NCI-H146 treated with DMSO at 0.1 percent for 48 hours (cell line): ENCODE data around the gene TARBP2.
"Not testable (repeated sequence)": the region's sequence is repeated elsewhere in the genome, so short reads cannot be mapped to it uniquely, and the experiment has no call there.

Source experiments
- DNase-seq: peaks from one replicate; lab custom pipeline; 2025; ENCODE audit not compliant: unreplicated experiment; lab: John Stamatoyannopoulos, UW

The TARBP2 gene

DNA sequence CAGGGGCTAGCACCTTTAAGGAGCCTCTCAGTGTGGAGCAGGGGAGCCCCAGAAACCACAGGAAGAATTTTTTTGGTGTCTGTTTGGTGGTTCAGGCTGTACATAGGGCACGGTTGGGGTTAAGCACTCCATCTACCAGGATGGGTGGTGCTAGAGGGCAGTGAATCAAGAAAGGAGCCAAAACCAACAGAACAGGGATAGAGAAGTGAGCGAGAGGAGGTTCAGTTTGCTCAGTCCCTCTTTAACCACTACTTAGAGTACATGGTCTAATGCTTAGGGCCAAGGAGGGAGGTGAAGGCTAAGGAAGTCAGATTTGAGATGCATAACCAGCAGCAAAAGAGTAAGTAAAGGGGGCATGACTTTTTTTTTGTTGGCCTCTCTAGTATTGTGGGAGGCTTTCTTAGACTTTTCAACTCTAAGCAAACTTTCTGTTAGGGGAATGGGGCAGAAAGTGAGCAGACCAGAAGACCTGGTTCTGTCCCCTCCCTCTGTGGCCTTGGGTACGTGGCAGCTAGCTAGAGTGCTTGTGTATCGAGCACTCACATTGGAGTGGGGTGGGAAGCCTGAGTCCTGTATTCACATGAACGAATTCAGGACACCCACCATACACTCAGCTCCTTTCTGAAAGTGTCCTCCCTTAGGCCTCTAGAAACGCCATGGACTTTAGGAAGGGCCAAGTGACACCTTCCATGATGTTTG lies 12.8 kb downstream of the TARBP2 start:
- DNase-seq = no peak

DNA sequence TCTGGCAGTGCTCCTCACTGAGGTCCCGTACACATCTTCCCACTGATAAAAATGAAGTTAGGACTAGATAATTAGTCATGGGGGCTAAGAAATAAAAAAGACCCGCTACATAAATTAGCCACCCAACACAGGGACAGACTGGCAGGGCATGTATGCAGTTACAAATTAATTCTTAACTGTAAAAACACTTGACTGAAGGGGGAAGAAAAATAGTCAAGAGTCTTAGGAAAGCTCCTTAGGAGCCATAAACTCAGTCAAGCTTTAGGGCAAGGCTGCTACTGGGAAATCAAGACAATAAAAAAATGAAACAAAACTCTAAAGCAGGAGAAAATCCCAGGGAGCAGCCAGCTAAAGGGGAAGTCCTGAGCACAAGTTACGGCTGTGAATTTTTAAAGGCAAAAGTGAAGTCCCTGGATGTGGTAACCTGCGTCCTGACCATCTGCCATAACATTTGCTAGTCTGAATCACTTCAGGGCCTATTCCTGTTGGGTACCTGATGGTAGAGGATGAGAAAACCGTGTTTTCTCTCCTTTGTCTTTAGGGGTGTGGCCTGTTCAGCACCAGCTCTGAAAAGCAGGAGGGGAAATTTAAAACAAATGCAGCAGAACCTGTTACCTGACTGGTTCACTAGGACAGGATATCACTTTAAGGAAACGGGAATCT lies 13.7 kb downstream of the TARBP2 start:
- DNase-seq = no peak

DNA sequence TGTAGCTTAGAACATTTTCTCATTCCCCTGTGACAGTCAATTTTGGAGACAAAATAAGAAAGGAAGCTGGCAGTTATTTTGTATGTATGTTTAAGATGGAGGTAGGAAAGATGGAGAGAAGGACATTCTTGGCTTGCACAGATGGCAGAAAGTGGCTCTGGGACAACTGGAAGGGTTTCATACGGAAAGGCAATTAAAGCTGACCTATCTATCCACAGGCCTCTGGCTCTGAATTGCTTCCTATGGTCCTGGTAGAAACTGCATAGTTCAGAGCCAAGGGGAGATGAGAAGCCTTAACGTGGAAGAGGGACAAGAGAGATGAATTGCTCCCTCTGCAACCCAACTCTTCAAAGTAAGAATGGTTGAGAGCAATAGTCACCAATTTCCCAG lies 14.2 kb downstream of the TARBP2 start:
- no peak for DNase-seq

DNA sequence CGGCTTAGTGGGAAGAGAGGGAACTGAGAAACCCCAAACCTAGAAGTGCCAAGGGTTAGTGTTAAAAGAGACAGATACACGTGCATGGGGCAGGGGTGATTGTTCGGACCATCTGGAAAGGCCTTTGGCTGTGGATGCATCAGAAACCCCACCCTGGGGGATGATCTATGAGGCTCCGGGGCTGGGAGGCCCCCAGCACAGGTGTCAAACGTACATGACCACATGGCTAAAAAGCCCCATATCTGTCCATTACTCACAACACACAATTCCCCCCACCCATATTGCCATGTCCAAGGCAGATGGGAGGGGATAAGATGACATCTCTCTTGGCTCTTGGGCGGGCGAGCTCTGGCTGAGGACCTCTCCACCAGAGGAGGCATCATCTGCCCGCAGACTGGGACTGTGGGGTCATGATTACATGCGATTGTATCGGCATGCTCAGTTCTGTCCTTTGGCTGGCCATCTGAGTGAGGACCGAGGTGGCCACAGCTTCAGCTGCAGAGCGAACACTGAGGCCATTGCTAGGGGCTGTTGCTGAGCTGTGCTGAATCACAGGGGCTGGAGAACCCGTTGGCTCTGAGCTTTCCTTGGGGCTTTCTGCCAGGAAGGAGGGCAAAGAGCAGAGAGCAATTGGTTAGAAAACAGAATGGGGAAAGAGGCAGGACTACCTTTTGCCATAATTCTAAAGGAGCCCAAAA lies 15.8 kb downstream of the TARBP2 start:
- no peak for DNase-seq

DNA sequence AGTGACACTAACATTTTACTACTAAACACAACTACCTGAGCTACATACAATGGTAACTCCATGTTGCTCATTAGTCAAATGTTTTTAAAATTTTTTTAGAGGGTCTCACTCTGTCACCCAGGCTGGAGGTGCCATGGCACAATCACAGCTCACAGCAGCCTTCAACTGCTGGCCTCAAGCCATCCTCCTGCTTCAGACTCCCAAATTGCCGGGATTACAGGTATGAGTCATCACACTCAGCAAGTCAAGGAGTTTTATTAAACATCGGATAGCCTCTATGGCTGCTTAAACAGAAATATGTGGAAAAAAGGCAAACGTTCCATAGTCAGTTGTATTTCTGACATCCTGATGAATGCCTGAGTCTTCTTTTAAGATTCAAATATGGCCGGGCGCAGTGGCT lies 17.3 kb downstream of the TARBP2 start:
- no peak for DNase-seq

DNA sequence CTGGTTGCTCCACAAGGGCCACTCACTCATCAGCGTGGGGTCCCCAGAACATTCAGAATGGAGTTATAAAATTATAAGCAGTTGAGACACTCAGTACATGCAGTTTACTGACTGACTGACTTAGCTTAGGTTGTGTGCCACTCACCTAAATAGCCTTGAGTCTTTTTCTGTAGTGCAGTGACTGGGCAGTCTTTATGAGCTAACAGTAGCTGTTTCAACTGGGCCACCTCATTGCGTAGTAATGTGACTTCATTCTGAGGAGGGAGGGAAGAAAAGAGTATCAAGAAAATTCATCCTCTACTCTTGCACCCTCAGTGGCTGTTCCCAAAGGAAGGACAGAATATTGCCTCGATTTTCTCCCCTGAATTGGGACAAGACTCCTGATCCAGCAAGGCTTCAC lies 22.0 kb downstream of the TARBP2 start:
- no peak for DNase-seq

DNA sequence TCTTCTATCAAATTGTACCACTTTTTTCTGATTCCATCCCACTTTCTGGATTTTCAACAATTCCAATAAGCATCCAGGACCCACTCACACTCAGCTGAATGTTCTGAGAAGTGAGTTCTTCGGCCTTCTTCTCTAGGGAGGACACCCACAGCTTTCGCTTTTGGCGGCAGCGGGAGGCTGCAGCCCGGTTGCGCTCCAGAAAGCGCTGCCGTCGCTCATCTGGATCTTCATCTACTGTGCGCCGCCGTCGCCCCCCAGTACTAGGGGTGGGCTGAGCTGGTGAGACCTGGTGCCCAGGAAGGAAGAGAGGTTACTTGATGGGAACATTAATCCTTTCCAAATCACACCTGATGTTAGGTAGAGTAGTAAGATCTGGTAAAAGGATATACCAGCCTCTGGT lies 23.4 kb downstream of the TARBP2 start:
- DNase-seq = no peak

DNA sequence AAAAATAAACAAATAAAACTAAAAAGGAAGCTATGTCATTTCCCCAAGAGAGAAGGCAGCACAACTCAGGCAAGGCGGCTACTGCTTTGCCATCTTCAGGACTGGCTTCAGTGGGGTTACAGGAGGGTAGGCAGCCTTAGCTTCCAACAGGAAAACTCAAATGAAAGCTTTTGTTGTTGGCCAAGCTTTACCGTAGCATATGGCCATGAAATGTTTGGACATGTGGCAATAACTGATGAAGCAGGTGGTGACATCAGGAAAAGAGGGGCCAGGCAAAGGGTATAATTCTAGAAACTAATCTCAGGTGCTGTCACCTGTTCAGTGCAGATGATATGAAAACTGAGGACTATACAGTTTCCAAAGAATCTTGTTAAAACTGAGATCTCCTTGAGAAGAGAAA lies 29.0 kb downstream of the TARBP2 start:
- DNase-seq = no peak

DNA sequence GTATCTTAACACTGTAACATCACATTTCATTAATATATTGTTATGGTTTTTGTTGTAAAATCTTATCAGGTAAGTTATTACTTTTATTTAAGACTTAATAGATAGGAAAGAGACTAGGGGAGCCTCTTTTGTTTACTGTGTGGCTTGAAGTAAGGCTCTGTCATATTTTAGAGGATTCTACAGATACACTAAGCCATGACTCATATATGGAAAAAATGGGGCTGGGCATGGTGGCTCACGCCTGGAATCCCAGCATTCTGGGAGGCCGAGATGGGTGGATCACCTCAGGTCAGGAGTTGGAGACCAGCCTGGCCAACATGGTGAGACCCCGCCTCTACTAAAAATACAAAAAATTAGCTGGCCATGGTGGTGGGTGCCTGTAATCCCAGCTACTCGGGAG lies 29.8 kb downstream of the TARBP2 start:
- DNase-seq = no peak

DNA sequence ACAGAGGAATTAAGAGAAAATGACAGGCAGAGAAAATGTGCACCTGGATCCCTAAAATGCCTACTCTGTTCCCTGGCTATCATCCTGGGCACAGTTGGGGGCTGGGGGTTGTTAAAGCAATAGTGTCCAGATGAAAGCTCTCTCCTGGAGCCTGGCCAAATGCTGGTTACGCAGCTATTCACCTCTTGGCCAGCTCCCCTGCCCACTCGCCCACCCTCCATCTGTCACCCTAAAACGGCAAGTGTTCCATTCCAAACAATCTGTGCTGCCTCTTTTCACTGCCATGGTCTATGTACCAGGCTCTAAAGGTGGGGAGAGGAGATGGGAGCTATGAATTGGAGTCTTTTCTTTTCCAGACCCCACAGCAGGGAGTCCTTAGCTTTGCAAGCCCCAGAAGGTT lies 30.9 kb downstream of the TARBP2 start:
- no peak for DNase-seq

DNA sequence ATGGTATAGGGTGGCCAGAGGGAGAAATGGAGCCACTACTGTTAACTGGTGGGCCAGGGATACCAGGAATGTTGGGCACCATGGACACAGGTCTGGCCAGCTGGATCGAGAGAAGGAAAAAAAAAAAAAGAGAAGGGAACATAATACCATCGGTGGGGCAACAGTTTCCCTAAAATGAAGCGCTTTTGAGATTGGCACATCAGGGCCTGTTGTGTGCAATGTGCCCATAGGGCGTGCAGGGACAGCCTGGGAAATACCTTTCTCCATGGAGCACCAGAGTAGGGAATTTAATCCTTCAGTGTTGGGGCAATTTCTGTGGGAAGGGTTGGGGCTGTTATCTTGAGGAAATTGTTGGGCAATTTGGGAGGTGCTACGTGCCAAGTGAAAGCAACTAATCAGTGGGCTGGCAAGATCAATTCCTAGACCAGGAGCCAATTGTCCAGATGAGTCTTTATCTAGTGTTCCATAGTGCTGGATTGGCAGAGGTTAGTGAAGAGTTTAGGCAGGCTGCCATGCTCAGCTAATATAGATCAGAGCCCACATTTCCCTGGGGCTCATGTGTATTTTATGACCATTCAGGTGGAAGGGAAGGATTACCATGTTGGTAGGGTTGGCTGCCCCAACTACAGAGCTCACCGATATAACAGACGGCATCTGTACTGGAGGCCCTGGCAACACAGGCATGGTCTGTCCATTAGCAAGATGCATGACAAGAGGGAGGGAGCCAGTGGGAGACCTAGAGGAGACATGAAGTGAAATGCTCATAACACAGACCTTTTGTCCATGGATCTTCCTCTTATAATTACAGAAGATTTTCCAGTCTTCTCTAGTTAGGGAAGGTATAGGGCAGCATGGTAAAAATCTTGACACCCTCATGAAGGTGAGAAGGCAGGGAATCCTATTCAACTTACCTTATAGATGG lies 31.7 kb downstream of the TARBP2 start:
- no peak for DNase-seq

DNA sequence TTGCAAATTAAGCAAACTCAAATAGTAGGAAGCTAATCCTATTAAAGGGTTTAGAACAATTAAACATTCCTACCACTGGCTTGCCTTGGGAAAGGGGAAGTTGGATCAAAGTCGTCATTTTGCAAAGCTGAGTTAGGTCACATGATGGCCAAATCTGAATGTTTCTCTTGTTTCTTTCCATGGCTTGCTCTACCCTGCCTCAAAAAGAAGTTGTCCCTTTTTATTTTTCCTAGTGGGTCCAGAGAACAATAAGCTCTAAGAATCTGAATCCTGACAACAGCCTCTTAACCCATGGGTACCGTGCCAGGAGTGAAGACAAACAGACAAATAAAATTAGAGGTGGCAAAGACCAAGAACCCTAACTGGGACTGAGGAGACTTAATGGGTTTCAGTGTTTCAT lies 32.4 kb downstream of the TARBP2 start:
- no peak for DNase-seq

DNA sequence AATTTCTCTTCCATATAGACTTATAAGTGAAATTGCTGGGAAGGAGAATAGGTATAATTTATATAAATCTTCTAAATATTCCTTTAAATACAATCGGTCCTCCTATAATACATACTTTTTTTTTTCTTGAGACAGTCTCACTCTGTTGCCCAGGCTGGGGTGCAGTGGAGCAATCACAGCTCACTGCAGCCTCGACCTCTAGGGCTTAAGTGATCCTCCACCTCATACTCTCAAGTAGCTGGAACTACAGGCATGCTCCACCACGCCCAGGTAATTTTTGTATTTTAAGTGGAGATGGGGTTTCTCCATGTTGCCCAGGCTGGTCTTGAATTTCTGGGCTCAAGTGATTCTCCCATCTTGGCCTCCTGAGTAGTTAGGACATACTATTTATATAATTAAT lies 35.9 kb downstream of the TARBP2 start:
- DNase-seq = no peak

DNA sequence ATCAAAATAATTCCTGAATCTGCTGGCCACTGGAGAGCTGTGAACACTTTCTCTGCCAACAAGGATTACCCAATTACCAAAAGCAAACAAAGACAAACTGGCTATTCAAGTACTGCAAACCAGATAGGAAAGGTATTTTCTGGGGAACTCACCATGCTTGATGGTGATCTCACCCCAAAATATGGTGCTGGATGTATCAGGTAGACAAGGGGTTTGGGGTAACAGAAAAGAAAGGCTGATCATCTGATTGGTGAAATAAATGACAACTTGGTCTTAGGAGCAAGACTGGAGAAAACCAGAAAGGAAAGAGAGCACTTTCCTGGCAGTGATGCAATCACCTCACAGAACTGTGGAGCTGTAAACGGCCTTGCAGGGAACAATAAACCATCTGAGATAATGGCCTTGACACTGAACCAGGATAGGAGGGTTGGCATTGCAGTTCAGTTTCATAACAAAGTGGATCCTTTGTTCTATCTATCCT lies 37.2 kb downstream of the TARBP2 start:
- DNase-seq = peak; percentile 34

DNA sequence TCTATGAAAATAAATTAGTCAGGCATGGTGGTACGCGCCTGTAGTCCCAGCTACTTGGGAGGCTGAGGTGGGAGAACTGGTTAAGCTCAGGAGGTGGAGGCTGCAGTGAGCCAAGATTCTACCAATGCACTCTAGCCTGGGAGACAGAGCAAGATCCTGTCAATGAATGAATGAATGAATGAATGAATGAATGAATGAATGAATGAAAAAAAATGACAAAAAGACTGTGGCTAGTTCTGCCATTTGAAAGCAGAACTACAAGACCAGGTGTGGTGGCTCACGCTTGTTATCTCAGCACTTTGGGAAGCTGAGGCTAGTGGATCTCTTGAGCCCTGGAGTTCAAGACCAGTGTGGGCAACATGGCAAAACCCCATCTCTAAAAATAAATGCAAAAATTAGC lies 38.4 kb downstream of the TARBP2 start:
- DNase-seq = no peak

DNA sequence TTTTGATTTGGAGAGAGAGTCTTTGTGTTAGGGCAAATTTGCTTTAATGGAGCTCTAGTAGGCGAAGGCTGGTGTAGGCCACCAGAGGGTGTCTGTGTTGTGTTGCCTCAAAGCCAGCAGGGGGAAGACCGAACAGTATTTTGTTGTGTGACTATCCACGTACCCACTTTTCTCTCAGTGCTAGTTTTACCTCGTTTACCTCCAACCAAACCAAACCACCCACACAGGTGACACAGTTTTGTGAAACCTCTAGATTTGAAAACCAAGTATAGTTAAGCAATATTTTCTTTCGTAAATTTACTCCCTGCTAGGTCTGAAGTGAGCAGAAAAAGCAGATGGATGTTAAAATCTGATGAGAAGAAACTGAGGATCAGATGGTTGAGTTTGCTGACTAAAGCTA lies 42.5 kb downstream of the TARBP2 start:
- peak; percentile 53 for DNase-seq

DNA sequence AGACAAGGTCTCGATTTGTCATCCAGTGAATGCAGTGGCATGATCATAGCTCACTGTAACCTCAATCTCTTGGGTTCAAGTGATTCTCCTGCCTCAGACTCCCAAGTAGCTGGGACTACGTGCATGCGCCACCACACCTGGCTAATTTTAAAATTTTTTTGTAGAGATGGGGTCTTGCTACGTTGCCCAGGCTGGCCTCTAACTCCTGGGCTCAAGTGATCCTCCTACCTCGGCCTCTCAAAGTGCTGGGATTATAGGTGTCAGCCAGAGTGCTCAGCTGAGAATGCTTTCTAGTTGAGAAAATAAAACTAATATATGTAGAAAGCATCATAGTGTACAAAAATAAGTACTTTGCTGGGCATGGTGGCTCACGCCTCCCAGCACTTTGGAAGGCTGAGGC lies 47.3 kb downstream of the TARBP2 start:
- not testable (repeated sequence) for DNase-seq

DNA sequence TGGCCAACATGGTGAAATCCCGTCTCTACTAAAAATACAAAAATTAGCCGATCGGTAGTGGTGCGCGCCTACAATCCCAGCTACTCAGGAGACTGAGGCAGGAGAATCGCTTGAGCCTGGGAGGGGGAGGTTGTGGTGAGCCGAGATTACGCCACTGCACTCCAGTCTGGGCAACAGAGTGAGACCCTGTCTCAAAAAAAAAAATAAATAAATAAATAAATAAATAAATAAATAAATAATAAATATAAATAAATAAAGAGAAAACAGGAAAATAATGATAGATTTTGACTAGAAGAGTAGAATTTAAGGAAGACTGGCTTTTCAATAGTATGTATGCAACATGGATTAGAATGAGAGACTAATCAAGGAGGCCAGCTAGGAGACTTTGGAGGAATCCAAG lies 49.0 kb downstream of the TARBP2 start:
- not testable (repeated sequence) for DNase-seq

DNA sequence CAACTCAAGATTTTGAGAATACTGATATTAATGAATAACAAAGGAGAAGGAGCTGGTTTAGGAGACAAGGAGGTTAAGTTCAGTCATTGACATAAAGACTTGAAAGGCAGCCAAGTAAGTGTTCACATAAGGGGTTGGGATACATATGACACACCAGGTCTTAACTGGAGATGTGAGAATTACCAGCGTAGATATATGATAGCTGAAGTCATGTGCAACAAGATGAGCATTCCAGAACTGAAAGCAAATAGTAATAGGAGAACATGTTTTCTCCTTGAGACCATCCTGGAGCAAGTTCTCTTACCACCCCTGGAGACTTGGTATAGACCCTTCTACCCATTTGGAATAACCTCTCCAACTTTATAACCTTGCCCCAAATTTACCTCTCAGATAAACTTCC lies 49.5 kb downstream of the TARBP2 start:
- no peak for DNase-seq

DNA sequence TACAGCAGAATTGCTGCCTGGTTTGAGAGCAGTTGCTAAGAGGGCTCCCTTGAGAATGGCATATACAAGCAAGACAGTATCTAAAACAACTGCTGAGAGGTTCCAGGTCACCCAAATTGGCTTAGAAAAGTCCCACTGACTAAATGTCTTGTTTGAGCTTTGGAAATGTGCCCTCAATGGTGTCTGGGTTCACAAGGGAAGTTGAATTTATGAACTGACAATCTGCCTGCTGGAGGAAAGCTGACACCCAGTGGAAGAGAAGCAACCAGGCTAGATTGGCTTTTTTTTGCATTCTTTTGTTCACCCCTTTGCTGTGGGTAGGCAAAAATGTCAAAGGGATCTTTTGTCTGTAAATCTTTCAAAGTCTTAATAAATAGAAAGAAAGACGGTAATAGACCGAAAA lies 50.8 kb downstream of the TARBP2 start:
- no peak for DNase-seq
